GM12864 (cell line): ENCODE measurements around the gene C20orf141.

Experiments
- DNase-seq: peaks from one replicate; pipeline ENCODE4 v3.0.0-alpha.2; 2011; ENCODE audit warnings: low read depth
- H3K4me3 ChIP-seq: 2 replicates; pipeline ENCODE4 v1.5.1; 2011; ENCODE audit warnings: mild to moderate bottlenecking, low read depth, low read length, control low read depth
- TF ChIP-seq, protein P1 (sequence below): IDR thresholded peaks from 2 replicates; pipeline ENCODE4 v1.5.1; 2011; ENCODE audit warnings: low read depth, mild to moderate bottlenecking, moderate library complexity, low read length, control low read depth, inconsistent platforms; ENCODE audit errors: missing control alignments

Gene C20orf141

DNA sequence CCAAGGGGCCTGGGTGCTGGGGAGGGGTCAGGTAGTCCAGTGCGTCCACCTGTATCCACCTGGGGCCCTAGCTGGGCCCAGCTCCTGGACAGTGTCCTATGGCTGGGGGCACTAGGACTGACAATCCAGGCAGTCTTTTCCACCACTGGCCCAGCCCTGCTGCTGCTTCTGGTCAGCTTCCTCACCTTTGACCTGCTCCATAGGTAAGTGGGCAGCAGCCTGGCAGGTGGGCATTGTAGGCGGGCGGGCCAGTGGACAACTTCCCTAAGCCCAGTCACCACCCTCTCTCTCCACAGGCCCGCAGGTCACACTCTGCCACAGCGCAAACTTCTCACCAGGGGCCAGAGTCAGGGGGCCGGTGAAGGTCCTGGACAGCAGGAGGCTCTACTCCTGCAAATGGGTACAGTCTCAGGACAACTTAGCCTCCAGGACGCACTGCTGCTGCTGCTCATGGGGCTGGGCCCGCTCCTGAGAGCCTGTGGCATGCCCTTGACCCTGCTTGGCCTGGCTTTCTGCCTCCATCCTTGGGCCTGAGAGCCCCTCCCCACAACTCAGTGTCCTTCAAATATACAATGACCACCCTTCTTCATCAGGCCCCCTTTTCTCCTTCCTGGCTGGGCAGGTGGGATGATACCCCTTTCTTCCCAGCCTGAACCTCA lies 584 bp downstream of the C20orf141 start:
- DNase-seq = no peak
- TF ChIP-seq, protein P1, sequence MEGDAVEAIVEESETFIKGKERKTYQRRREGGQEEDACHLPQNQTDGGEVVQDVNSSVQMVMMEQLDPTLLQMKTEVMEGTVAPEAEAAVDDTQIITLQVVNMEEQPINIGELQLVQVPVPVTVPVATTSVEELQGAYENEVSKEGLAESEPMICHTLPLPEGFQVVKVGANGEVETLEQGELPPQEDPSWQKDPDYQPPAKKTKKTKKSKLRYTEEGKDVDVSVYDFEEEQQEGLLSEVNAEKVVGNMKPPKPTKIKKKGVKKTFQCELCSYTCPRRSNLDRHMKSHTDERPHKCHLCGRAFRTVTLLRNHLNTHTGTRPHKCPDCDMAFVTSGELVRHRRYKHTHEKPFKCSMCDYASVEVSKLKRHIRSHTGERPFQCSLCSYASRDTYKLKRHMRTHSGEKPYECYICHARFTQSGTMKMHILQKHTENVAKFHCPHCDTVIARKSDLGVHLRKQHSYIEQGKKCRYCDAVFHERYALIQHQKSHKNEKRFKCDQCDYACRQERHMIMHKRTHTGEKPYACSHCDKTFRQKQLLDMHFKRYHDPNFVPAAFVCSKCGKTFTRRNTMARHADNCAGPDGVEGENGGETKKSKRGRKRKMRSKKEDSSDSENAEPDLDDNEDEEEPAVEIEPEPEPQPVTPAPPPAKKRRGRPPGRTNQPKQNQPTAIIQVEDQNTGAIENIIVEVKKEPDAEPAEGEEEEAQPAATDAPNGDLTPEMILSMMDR = no peak
- H3K4me3 ChIP-seq = no peak overlapping the region

DNA sequence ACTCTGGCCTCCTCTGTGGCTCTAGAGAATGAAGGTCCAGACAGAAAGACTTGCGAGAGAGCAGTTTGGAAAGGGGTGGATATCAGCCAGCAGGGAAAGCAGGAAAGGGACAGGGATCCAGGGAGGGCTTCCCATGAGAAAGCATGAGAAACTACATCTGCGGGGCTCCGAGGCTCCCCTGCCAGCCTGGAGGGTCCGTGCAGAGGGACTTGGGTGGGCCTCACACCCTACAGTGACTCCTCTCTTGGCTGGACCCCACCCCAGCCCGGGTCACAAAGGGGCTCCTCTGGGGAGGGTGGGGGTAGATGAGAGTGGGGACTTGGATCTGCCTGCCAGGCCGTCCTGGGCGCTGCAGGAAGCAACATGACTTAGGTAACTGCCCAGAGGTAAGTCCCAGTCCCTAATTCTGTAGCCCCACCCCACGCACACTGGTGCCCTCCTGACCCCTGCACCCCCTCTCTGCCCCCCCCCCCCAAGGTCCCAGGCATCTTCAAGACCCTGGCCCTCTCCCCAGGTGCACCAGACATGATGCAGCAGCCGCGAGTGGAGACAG lies 1.3 kb downstream of the C20orf141 start, which contains the start of gene TMEM239:
TSS of gene TMEM239 (plus strand) at position 335 of the 553 bp plus-strand sequence. CDS start at position 526, 191 bp downstream.
- no peak for DNase-seq
- TF ChIP-seq, protein P1 = no peak
- no peak within 1 kb of the TSS for H3K4me3 ChIP-seq

DNA sequence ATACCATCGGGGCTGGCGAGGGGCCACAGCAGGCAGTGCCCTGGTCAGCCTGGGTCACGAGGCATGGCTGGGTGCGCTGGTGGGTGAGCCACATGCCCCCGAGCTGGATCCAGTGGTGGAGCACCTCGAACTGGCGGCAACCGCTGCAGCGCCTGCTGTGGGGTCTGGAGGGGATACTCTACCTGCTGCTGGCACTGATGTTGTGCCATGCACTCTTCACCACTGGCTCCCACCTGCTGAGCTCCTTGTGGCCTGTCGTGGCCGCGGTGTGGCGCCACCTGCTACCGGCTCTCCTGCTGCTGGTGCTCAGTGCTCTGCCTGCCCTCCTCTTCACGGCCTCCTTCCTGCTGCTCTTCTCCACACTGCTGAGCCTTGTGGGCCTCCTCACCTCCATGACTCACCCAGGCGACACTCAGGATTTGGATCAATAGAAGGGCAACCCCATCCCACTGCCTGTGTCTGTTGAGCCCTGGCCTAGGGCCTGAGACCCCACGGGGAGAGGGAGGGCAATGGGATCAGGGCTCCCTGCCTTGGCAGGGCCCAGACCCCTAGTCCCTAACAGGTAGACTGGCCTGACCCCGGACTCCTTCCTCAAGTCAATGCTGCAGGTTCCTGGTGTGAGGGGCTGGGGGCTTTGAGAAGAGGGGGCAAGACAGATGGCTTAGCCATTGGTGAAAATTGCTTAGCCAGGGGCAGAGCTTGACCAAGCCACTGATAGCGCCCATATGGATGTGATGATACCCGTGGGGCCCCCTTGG lies 2.0 kb downstream of the C20orf141 start:
- H3K4me3 ChIP-seq = no peak overlapping the region
- TF ChIP-seq, protein P1 = no peak
- no peak for DNase-seq

DNA sequence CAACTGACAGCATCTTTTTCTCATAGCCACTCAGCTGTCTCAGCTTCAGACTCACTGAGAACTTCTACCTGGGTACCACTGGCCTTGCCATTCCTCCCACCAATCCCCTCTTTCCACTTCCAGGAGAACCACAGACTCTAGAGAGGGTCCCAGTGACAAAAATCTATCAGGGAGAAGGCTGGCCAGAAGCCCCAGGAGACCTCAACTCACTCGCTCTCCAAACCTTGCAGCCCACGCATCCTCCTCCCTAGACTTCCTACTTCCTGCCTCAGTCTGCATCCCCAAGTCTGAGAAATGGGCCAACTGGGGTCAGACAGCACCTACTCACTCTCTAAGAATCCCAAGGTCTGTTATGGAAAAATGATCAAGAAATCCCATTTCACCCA lies 2.5 kb downstream of the C20orf141 start:
- TF ChIP-seq, protein P1 = no peak
- no peak overlapping the region for H3K4me3 ChIP-seq

DNA sequence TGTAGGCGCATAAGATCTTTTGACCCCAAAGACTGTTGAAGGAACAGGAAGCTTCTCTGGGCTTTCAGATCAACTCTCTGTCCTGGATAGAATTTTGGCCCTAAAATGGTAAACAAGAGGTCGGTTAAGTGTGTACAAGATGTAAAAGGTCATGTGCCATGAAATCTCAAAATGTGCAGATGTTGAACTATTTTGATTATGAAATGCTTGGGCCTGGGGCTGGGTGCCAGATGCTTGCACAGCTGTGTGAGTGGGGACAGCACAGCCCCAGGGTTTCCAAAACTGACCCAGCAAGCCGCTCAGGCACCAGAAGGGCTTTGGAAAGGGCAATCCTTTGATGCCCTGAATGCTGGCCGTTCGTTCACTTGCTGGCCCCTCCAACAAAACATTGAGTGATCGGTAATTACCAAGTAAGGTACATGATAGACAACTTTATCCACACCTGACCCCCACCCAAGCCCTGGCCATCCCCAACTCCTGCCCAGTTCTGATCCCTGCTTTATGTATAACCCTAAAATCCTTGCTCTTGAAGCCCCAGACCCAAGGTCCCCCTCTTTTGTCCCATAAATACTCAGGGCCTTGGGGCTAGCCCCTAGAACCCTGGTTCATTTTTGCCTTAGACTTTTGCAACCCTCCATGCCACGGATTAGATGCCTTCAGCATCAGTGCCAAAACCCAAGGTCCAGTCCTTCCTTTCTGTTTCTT lies 3.3 kb downstream of the C20orf141 start:
- TF ChIP-seq, protein P1 = no peak
- H3K4me3 ChIP-seq = no peak overlapping the region
- DNase-seq = no peak

More for the DNA sequence above, 2.5 kb downstream of the C20orf141 start:
- DNase-seq = no peak

DNA sequence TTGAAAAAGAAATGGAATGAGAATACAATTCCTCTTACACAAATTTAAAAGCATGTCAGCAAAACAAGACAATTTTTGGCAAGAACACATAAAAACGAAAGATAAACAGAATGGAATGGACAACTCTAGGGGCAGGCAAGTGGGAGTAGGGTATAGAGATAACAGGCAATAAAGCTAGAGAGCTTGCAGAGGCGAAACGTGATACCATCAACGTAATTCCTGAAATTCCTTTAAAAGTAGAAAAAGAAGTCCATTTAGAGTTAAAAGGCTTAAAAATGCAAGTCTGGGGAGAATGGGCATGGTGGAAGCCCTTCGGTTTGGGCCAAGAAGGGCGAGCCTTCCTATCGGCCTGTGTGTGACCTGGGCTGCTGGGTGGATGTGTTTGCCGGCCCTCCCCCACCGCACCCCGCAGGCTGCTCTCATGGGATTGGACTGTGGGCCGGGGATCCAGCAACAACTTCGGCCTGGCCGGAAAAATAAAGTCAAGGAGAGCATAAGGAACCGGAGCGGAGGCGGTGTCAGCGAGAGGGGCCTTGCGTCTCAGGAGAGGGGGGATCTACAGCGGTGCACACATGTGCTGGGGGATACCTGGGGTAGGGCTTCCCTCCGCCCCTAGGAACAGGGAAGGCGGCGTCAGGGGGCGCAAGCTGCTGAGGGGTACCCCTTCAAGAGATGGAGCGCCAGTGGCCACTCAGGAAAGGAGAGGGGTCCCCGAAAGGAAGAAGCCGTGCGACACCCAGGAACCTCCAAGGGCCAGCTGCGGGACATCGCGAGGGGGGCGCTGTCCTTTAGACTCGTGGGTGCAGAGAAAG lies 5.5 kb downstream of the C20orf141 start:
- TF ChIP-seq, protein P1 = no peak
- H3K4me3 ChIP-seq = no peak overlapping the region
- no peak for DNase-seq
